NCI-H1105 (cell line): ENCODE data around the gene GLB1L.
"Not testable (repeated sequence)": the region's sequence is repeated elsewhere in the genome, so short reads cannot be mapped to it uniquely, and the experiment has no call there.

Experiments used
- DNase-seq: peaks from one replicate; lab custom pipeline; 2025; lab: John Stamatoyannopoulos, UW

The GLB1L gene

GRCh38 chr2:219206328-219207133, 38.7 kb downstream of the GLB1L start, which contains the start of gene ZFAND2B:
Gene ZFAND2B, plus strand, starts transcription at chr2:219206782. Its CDS starts 206 bp downstream, at chr2:219206988.
- peak; percentile 89 for DNase-seq

GRCh38 chr2:219205981-219206327, 39.3 kb downstream of the GLB1L start:
- no peak for DNase-seq

- DNase-seq = no peak
These were observed 40.1 kb downstream of the GLB1L start for GRCh38 chr2:219205165-219205538.

GRCh38 chr2:219204425-219205164, 40.6 kb downstream of the GLB1L start:
- DNase-seq = no peak

GRCh38 chr2:219201331-219201730, 43.9 kb downstream of the GLB1L start:
- DNase-seq = not testable (repeated sequence)

- not testable (repeated sequence) for DNase-seq
These were observed 44.5 kb downstream of the GLB1L start for GRCh38 chr2:219200502-219201326.

GRCh38 chr2:219199470-219200211, 45.6 kb downstream of the GLB1L start:
- DNase-seq = no peak

GRCh38 chr2:219198974-219199373, 46.3 kb downstream of the GLB1L start:
- DNase-seq = no peak

GRCh38 chr2:219197388-219197787, 47.9 kb downstream of the GLB1L start:
- no peak for DNase-seq

- DNase-seq = no peak
These were observed 58.3 kb downstream of the GLB1L start for GRCh38 chr2:219186754-219187456.
